ENCODE results near the gene ACOT12.

Gene ACOT12

DNA sequence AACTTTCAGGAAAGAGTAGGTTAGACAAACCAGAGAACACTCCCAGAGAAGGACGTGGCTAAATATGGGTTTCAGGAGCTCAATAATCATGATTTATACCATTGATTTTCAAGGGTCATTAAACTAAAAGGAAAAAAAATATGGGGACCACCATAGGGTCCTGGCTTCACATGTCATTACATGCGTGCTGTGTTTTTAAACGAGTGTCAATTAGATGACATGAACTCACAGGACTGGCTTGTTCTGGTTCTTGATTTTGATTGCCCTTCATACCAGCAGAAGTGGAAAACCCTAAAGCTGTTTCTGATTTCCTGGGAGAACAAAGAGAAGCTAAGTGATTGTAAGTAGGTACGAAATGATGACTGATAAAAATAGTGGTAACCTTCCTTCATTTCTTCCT lies 5.8 kb downstream of the ACOT12 start:
- peaks cover 0 to 16% of the 10 kb centered on the region in 2 donors for H3K27me3 ChIP-seq
- no peak for TF ChIP-seq CTCF (IDR thresholded peaks at IDR 0.05)
- H3K9me3 ChIP-seq: no peaks in the 10 kb centered on the region
- H3K4me1 ChIP-seq: peaks cover 0 to under 1% (median under 1%) of the 10 kb centered on the region in 4 donors
- H3K27ac ChIP-seq: no peak overlapping the region
- intact Hi-C loops (cut with DNase I; ENCODE audit: low total_unique reads): no loop called here
- no peaks in the 10 kb centered on the region for H3K36me3 ChIP-seq
- no peak overlapping the region for H3K4me3 ChIP-seq
- no peak for DNase-seq

GRCh38 chr5:81383867-81384266 lies 10.1 kb downstream of the ACOT12 start:
- Histone ChIP-seq H3K4me3 (no peak overlapping the region), H3K27me3 (peaks cover 0 to 6% of the 10 kb centered on the region in 2 donors), H3K27ac (no peak overlapping the region), H3K4me1 (no peaks in the 10 kb centered on the region), H3K36me3 (no peaks in the 10 kb centered on the region), H3K9me3 (no peaks in the 10 kb centered on the region)
- intact Hi-C loops (cut with DNase I; ENCODE audit: low total_unique reads): no loop called here
- TF ChIP-seq CTCF (IDR thresholded peaks at IDR 0.05): no peak
- DNase-seq: no peak

GRCh38 chr5:81371354-81371876 lies 22.5 kb downstream of the ACOT12 start:
- no peak for DNase-seq
- TF ChIP-seq CTCF (IDR thresholded peaks at IDR 0.05): no peak
- Histone ChIP-seq H3K4me1 (no peaks in the 10 kb centered on the region), H3K27me3 (no peaks in the 10 kb centered on the region), H3K36me3 (no peaks in the 10 kb centered on the region), H3K9me3 (no peaks in the 10 kb centered on the region), H3K27ac (no peak overlapping the region), H3K4me3 (no peak overlapping the region)
- intact Hi-C loops (cut with DNase I; ENCODE audit: low total_unique reads): no loop called here

GRCh38 chr5:81370912-81371311 lies 23.0 kb downstream of the ACOT12 start:
- no peaks in the 10 kb centered on the region for H3K4me1 ChIP-seq
- no peak overlapping the region for H3K27ac ChIP-seq
- no peaks in the 10 kb centered on the region for H3K9me3 ChIP-seq
- intact Hi-C loops (cut with DNase I; ENCODE audit: low total_unique reads): no loop called here
- H3K27me3 ChIP-seq: no peaks in the 10 kb centered on the region
- H3K4me3 ChIP-seq: no peak overlapping the region
- no peak for DNase-seq
- TF ChIP-seq CTCF (IDR thresholded peaks at IDR 0.05): no peak
- no peaks in the 10 kb centered on the region for H3K36me3 ChIP-seq

DNA sequence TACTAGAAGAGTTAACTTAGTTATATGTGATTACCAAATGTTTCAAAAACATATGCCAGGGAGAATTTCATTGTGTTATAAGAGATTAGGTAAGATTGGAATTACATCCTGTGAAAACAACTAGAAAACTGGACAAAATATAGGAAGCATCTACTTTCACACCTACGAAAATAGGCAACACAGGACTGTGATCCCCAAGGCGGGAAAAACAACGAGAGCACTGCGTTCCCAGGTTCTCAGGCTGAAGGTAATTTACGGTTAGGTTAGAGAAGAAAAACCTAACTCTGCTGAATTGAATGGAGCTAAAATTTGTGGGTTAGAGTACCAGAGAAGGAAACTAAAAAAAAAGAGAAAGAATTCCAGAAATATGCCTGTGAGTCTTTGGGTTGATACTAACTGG lies 28.4 kb downstream of the ACOT12 start:
- no peak overlapping the region for H3K4me3 ChIP-seq
- H3K4me1 ChIP-seq: no peaks in the 10 kb centered on the region
- no peak overlapping the region for H3K27ac ChIP-seq
- no peaks in the 10 kb centered on the region for H3K36me3 ChIP-seq
- intact Hi-C loops (cut with DNase I; ENCODE audit: low total_unique reads): no loop called here
- H3K9me3 ChIP-seq: no peaks in the 10 kb centered on the region
- TF ChIP-seq CTCF (IDR thresholded peaks at IDR 0.05): no peak
- DNase-seq: no peak
- H3K27me3 ChIP-seq: no peaks in the 10 kb centered on the region
